IMR-90 (cell line): ENCODE results near the gene CCDC97.

Experiments
- BHLHE40 ChIP-seq: fragments of 150-350 bp; IDR thresholded peaks from 2 replicates; pipeline ENCODE4 v1.6.1; 2016; ENCODE audit warnings: mild to moderate bottlenecking, low read depth, low read length
- CEBPB ChIP-seq: IDR thresholded peaks from 2 replicates; pipeline ENCODE4 v1.6.1; 2012; ENCODE audit warnings: low read depth, low read length, improper control_type of control experiment
- ELK1 ChIP-seq: fragments of 150-350 bp; IDR thresholded peaks from 2 replicates; pipeline ENCODE4 v1.6.1; 2016; ENCODE audit warnings: low read depth, mild to moderate bottlenecking, low read length, moderate library complexity, borderline replicate concordance
- FOS ChIP-seq: fragments of 150-350 bp; IDR thresholded peaks from 2 replicates; pipeline ENCODE4 v1.6.1; 2016; ENCODE audit warnings: low read depth, low read length
- MAFK ChIP-seq: IDR thresholded peaks from 2 replicates; pipeline ENCODE4 v1.6.1; 2012; ENCODE audit warnings: low read depth, low read length, improper control_type of control experiment
- MXI1 ChIP-seq: IDR thresholded peaks from 2 replicates; pipeline ENCODE4 v1.6.1; 2012; ENCODE audit warnings: low read depth, mild to moderate bottlenecking, low read length, moderate library complexity, borderline replicate concordance
- POLR2A ChIP-seq: IDR thresholded peaks from 2 replicates; pipeline ENCODE4 v1.6.1; 2012; ENCODE audit warnings: mild to moderate bottlenecking, low read depth, low read length
- RAD21 ChIP-seq: IDR thresholded peaks from 2 replicates; pipeline ENCODE4 v1.6.1; 2012; ENCODE audit warnings: low read length, improper control_type of control experiment
- RCOR1 ChIP-seq: IDR thresholded peaks from 2 replicates; pipeline ENCODE4 v1.6.1; 2012; ENCODE audit warnings: mild to moderate bottlenecking, low read length, improper control_type of control experiment; ENCODE audit not compliant: insufficient replicate concordance
- RFX5 ChIP-seq: IDR thresholded peaks from 2 replicates; pipeline ENCODE4 v1.8.0; 2012; ENCODE audit warnings: low read depth, mild to moderate bottlenecking, low read length, moderate library complexity
- SMC3 ChIP-seq: fragments of 150-350 bp; IDR thresholded peaks from 2 replicates; pipeline ENCODE4 v1.6.1; 2016; ENCODE audit warnings: low read depth, mild to moderate bottlenecking, antibody characterized with exemption, low read length, moderate library complexity
- USF2 ChIP-seq: fragments of 150-350 bp; IDR thresholded peaks from 2 replicates; pipeline ENCODE4 v1.6.1; 2017; ENCODE audit warnings: mild to moderate bottlenecking, antibody characterized with exemption, low read length, low read depth
- TF ChIP-seq, protein P1 (sequence below): conservative IDR thresholded peaks from 2 replicates; pipeline ENCODE4 v1.5.1; 2012; ENCODE audit warnings: mild to moderate bottlenecking, low read depth, low read length, improper control_type of control experiment

GRCh38 chr19:41367848-41368301, 57.9 kb downstream of the CCDC97 start:
- TF ChIP-seq, protein P1, sequence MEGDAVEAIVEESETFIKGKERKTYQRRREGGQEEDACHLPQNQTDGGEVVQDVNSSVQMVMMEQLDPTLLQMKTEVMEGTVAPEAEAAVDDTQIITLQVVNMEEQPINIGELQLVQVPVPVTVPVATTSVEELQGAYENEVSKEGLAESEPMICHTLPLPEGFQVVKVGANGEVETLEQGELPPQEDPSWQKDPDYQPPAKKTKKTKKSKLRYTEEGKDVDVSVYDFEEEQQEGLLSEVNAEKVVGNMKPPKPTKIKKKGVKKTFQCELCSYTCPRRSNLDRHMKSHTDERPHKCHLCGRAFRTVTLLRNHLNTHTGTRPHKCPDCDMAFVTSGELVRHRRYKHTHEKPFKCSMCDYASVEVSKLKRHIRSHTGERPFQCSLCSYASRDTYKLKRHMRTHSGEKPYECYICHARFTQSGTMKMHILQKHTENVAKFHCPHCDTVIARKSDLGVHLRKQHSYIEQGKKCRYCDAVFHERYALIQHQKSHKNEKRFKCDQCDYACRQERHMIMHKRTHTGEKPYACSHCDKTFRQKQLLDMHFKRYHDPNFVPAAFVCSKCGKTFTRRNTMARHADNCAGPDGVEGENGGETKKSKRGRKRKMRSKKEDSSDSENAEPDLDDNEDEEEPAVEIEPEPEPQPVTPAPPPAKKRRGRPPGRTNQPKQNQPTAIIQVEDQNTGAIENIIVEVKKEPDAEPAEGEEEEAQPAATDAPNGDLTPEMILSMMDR, result no peak
- TF ChIP-seq CEBPB (no peak), POLR2A (0 out of 2 replicates have a peak, but pooled peaks have one; percentile 21), RFX5 (no peak), RAD21 (no peak), USF2 (no peak), FOS (peak; percentile 63; the same call in 1 of the 2 replicates), MAFK (no peak; the same call in 1 of the 2 replicates), MXI1 (no peak), SMC3 (no peak), BHLHE40 (no peak), ELK1 (no peak), RCOR1 (no peak)
